Neural progenitor cell (in vitro differentiated cells): Measurements from ENCODE around the gene PAEP. TPM values are rescaled to one million over a fixed set of nuclear protein-coding genes. Genes with fewer than 3 reads are reported as not detected.
A peak's percentile ranks its signal among the peaks of the same experiment; 100 is the strongest.

Experiments used
- DNase-seq: peaks from one replicate; pipeline ENCODE4 v3.0.0-alpha.2; 2016; ENCODE audit warnings: low spot score
- H2AFZ ChIP-seq: fragments of 200-600 bp; sonication (generic); replicated peaks from 2 replicates; pipeline ENCODE4 v1.6.1; 2016; ENCODE audit warnings: antibody characterized with exemption
- H3F3A ChIP-seq: fragments of 200-600 bp; sonication (generic); 2 replicates; pipeline ENCODE4 v1.6.1; 2016; ENCODE audit warnings: antibody characterized with exemption, low read depth
- H3K27ac ChIP-seq: fragments of 200-600 bp; sonication (generic); 2 replicates; pipeline ENCODE4 v1.5.1; 2016; ENCODE audit warnings: mild to moderate bottlenecking
- H3K27me3 ChIP-seq: fragments of 200-600 bp; sonication (generic); 2 replicates; pipeline ENCODE4 v1.6.1; 2016; ENCODE audit warnings: mild to moderate bottlenecking, moderate library complexity
- H3K36me3 ChIP-seq: fragments of 200-600 bp; sonication (generic); 2 replicates; pipeline ENCODE4 v1.5.1; 2016
- H3K4me1 ChIP-seq: fragments of 200-600 bp; sonication (generic); 2 replicates; pipeline ENCODE4 v1.6.1; 2016; ENCODE audit warnings: mixed run types
- H3K4me2 ChIP-seq: fragments of 200-600 bp; sonication (generic); 2 replicates; pipeline ENCODE4 v1.6.1; 2016
- H3K4me3 ChIP-seq: fragments of 200-600 bp; sonication (generic); 2 replicates; pipeline ENCODE4 v1.5.1; 2016
- H3K79me2 ChIP-seq: fragments of 200-600 bp; sonication (generic); 2 replicates; pipeline ENCODE4 v1.6.1; 2016; ENCODE audit warnings: low read depth
- H3K9ac ChIP-seq: fragments of 200-600 bp; sonication (generic); 2 replicates; pipeline ENCODE4 v1.6.1; 2016
- H3K9me3 ChIP-seq: fragments of 200-600 bp; sonication (generic); 2 replicates; pipeline ENCODE4 v1.5.1; 2016; ENCODE audit warnings: low read depth
- H4K20me1 ChIP-seq: fragments of 200-600 bp; sonication (generic); 2 replicates; pipeline ENCODE4 v1.6.1; 2016; ENCODE audit warnings: low read depth
- H3K27ac Mint-ChIP-seq: 3 replicates; pipeline ENCODE4 v1.8.0; 2021; ENCODE audit warnings: mixed read lengths
- H3K27me3 Mint-ChIP-seq: 2 replicates; pipeline ENCODE4 v1.8.0; 2022; ENCODE audit warnings: low read depth, mild to moderate bottlenecking, inconsistent platforms, moderate library complexity, mixed read lengths; ENCODE audit not compliant: insufficient read depth
- H3K36me3 Mint-ChIP-seq: 3 replicates; pipeline ENCODE4 v1.8.0; 2021; ENCODE audit warnings: mixed read lengths
- H3K4me1 Mint-ChIP-seq: 3 replicates; pipeline ENCODE4 v1.8.0; 2021; ENCODE audit warnings: mixed read lengths
- H3K4me3 Mint-ChIP-seq: 3 replicates; pipeline ENCODE4 v1.8.0; 2021; ENCODE audit warnings: mild to moderate bottlenecking, moderate library complexity, mixed read lengths
- H3K9me3 Mint-ChIP-seq: 3 replicates; pipeline ENCODE4 v1.8.0; 2020; ENCODE audit warnings: mixed read lengths
- EZH2 ChIP-seq: fragments of 200-600 bp; sonication (generic); IDR thresholded peaks from 2 replicates; pipeline ENCODE4 v1.6.1; 2017; ENCODE audit warnings: antibody characterized with exemption, mild to moderate bottlenecking, moderate library complexity
- EZH2phosphoT487 ChIP-seq: fragments of 200-600 bp; sonication (generic); IDR thresholded peaks from 2 replicates; pipeline ENCODE4 v1.6.1; 2017; ENCODE audit warnings: antibody characterized with exemption
- total RNA-seq: library from RNA; depleted of rRNA; stranded (reverse); fragments of >200 nt; gene quantifications from 2 replicates; pipeline ENCODE4 v1.2.3, GENCODE V29; 2015; ENCODE audit warnings: low replicate concordance
- TF ChIP-seq, protein P1 (sequence below): fragments of 200-600 bp; sonication (generic); IDR thresholded peaks from 2 replicates; pipeline ENCODE4 v1.5.1; 2017; ENCODE audit warnings: antibody characterized with exemption, mild to moderate bottlenecking

The PAEP gene
- total RNA-seq = not detected in 2 replicates

DNA sequence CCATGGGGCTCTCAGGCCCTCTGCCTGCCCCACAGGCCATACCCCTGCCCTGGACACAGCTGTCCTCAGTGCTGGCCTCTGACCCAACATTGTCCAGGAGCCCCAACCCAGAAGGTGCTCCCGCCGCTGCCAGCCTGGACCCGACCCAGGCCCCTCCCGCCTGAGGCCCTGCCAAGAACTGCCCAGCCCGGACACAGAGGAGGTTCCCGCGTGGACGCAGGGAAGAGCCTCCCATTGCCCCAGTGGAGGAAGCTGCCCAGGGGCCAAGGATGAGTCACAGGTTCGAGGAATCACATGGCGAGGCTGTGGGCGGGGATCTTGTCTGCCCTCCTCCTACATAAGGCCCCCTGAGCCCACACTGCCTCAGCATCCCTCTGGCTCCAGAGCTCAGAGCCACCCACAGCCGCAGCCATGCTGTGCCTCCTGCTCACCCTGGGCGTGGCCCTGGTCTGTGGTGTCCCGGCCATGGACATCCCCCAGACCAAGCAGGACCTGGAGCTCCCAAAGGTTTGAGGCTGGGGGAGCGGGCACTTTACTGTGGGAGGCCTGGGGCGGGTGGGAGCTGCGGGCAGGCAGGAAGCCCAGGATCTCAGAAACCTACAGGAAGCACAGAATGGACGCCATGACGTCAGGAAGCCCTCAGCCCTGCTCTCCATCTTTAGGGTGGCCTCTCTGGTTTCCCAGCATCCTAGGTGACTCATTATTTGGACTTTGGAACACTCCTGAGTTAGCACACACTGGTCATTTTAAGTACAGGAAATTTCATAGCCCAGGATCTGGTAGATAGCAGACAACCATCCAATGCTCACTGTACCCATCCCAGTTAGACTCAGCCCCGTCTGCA is at the start of gene PAEP:
Gene PAEP, plus strand, starts transcription at position 366 of the 844 bp plus-strand sequence.
- no peak within 1 kb of the TSS for H3K27ac Mint-ChIP-seq
- Histone ChIP-seq H3K79me2 (no peaks in the 10 kb centered on the region), H2AFZ (no peak within 1 kb of the TSS), H3K9ac (no peak within 1 kb of the TSS), H3K4me2 (no peak within 1 kb of the TSS), H3K4me3 (no peak within 1 kb of the TSS), H3K36me3 (no peaks in the 10 kb centered on the region), H4K20me1 (no peaks in the 10 kb centered on the region), H3K27me3 (no peaks in the 10 kb centered on the region), H3K4me1 (no peaks in the 10 kb centered on the region), H3K27ac (no peak within 1 kb of the TSS), H3K9me3 (no peaks in the 10 kb centered on the region), H3F3A (no peaks in the 10 kb centered on the region)
- TF ChIP-seq EZH2phosphoT487 (no peak), EZH2 (no peak)
- TF ChIP-seq, protein P1, sequence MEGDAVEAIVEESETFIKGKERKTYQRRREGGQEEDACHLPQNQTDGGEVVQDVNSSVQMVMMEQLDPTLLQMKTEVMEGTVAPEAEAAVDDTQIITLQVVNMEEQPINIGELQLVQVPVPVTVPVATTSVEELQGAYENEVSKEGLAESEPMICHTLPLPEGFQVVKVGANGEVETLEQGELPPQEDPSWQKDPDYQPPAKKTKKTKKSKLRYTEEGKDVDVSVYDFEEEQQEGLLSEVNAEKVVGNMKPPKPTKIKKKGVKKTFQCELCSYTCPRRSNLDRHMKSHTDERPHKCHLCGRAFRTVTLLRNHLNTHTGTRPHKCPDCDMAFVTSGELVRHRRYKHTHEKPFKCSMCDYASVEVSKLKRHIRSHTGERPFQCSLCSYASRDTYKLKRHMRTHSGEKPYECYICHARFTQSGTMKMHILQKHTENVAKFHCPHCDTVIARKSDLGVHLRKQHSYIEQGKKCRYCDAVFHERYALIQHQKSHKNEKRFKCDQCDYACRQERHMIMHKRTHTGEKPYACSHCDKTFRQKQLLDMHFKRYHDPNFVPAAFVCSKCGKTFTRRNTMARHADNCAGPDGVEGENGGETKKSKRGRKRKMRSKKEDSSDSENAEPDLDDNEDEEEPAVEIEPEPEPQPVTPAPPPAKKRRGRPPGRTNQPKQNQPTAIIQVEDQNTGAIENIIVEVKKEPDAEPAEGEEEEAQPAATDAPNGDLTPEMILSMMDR = no peak
- no peaks in the 10 kb centered on the region for H3K36me3 Mint-ChIP-seq
- H3K9me3 Mint-ChIP-seq = no peaks in the 10 kb centered on the region
- no peak for DNase-seq
- peaks cover 10% of the 10 kb centered on the region for H3K27me3 Mint-ChIP-seq
- no peak within 1 kb of the TSS for H3K4me3 Mint-ChIP-seq
- H3K4me1 Mint-ChIP-seq = no peaks in the 10 kb centered on the region

DNA sequence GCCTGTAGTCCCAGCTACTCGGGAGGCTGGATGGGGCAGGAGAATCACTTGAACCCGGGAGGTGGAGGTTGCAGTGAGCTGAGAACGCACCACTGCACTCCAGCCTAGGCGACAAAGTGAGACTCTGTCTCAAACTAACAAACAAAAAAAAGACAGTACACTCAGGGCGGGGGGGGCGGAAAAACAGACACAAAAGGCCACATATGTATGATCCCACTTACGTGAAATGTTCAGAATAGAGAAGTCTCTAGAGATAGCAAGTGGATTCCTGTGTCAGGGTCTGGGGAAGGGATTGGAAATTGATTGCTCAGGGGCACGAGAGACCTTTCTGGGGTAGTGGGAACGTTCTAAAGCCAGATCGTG is 49.3 kb upstream of the PAEP start:
- H3K36me3 ChIP-seq = no peaks in the 10 kb centered on the region
- Mint-ChIP-seq H3K36me3 (no peaks in the 10 kb centered on the region), H3K4me1 (peaks cover 8% of the 10 kb centered on the region), H3K4me3 (no peak overlapping the region), H3K27ac (peak overlapping the region; percentile 18), H3K27me3 (peaks cover 10% of the 10 kb centered on the region), H3K9me3 (peaks cover 11% of the 10 kb centered on the region)
- H3K27ac ChIP-seq = no peak overlapping the region
- no peaks in the 10 kb centered on the region for H3K79me2 ChIP-seq
- H3K9me3 ChIP-seq = no peaks in the 10 kb centered on the region
- no peak overlapping the region for H3K4me3 ChIP-seq
- DNase-seq = no peak
- H3K27me3 ChIP-seq = no peaks in the 10 kb centered on the region
- no peak overlapping the region for H2AFZ ChIP-seq
- TF ChIP-seq, protein P1 = no peak
- TF ChIP-seq EZH2phosphoT487 (no peak), EZH2 (no peak)
- H4K20me1 ChIP-seq = no peaks in the 10 kb centered on the region
- H3K9ac ChIP-seq = no peak overlapping the region
- peaks cover 4% of the 10 kb centered on the region for H3K4me1 ChIP-seq
- H3F3A ChIP-seq = no peaks in the 10 kb centered on the region
- no peak overlapping the region for H3K4me2 ChIP-seq

- no peak for DNase-seq
- peak overlapping the region; percentile 18 for H3K27ac Mint-ChIP-seq
Measured at GRCh38 chr9:135512904-135513303, 48.7 kb upstream of the PAEP start.

More at GRCh38 chr9:135512904-135513303, 48.7 kb upstream of the PAEP start:
- H3K4me1 Mint-ChIP-seq = peaks cover 8% of the 10 kb centered on the region
- no peak for TF ChIP-seq EZH2phosphoT487
- TF ChIP-seq, protein P1 = no peak
- TF ChIP-seq EZH2 = no peak
- H3K27me3 Mint-ChIP-seq = peaks cover 8% of the 10 kb centered on the region
- no peaks in the 10 kb centered on the region for H3K9me3 ChIP-seq
- no peaks in the 10 kb centered on the region for H3K27me3 ChIP-seq
- H2AFZ ChIP-seq = no peak overlapping the region
- no peak overlapping the region for H3K9ac ChIP-seq
- no peak overlapping the region for H3K4me3 ChIP-seq
- H3K79me2 ChIP-seq = no peaks in the 10 kb centered on the region
- no peak overlapping the region for H3K4me2 ChIP-seq
- peaks cover 10% of the 10 kb centered on the region for H3K9me3 Mint-ChIP-seq
- no peaks in the 10 kb centered on the region for H3K36me3 Mint-ChIP-seq
- no peak overlapping the region for H3K27ac ChIP-seq
- no peaks in the 10 kb centered on the region for H3F3A ChIP-seq
- no peaks in the 10 kb centered on the region for H3K36me3 ChIP-seq
- H3K4me1 ChIP-seq = peaks cover 4% of the 10 kb centered on the region
- H3K4me3 Mint-ChIP-seq = no peak overlapping the region
- H4K20me1 ChIP-seq = no peaks in the 10 kb centered on the region
